Endothelial cell of umbilical vein (primary cell): ENCODE data around the gene ALG12. TPM values are rescaled to one million over a fixed set of nuclear protein-coding genes. Genes with fewer than 3 reads are reported as not detected.

Experiments used
- BruUV-seq: library from RNA; stranded (reverse); fragments of 400-500 nt; replicated peaks from 2 replicates; lab custom pipeline; 2021; lab: Mats Ljungman, UMichigan
- CTCF ChIA-PET: fragments of 300-600, 350-600 bp; sonication (Branson Sonifier 250); formaldehyde crosslinking; loops from one replicate; lab custom pipeline; 2021; ENCODE audit warnings: antibody characterized with exemption, inconsistent platforms; lab: Charles Lee
- POLR2A ChIA-PET: fragments of 300-600, 350-600 bp; sonication (Branson Sonifier 250); formaldehyde crosslinking; loops from one replicate; lab custom pipeline; 2021; ENCODE audit warnings: antibody characterized with exemption, inconsistent platforms; lab: Charles Lee
- DNase-seq: peaks from one replicate; pipeline ENCODE4 v3.0.0-alpha.2; 2011; ENCODE audit warnings: low read depth, low spot score
- FAIRE-seq: peaks from 2 replicates; lab custom pipeline; 2011; peaks lifted over from hg19 to GRCh38; lab: Jason Lieb, UNC
- H2AFZ ChIP-seq: 2 replicates; pipeline ENCODE4 v1.6.0; 2012; ENCODE audit warnings: low read depth, low read length, control low read depth, inconsistent platforms
- H3K27ac ChIP-seq: 2 replicates; pipeline ENCODE4 v1.5.1; 2011; ENCODE audit warnings: low read depth, mild to moderate bottlenecking, control low read depth, low read length, moderate library complexity; ENCODE audit not compliant: insufficient read depth
- H3K27me3 ChIP-seq, 2 experiments: 2 replicates each; pipeline versions ENCODE4 v1.6.0 to v1.6.1; 2011; ENCODE audit warnings: low read length in 2 of 2, mixed read lengths in 1 of 2; ENCODE audit not compliant: control insufficient read depth in 2 of 2, insufficient read depth in 2 of 2
- H3K36me3 ChIP-seq, 2 experiments: 2 replicates in 1 of 2; 3 replicates in 1 of 2; pipeline ENCODE4 v1.5.1; 2011; ENCODE audit warnings: low read length in 2 of 2, mild to moderate bottlenecking in 1 of 2, moderate library complexity in 1 of 2; ENCODE audit not compliant: control insufficient read depth in 2 of 2, insufficient read depth in 2 of 2; ENCODE audit errors: extremely low read depth in 1 of 2
- H3K4me1 ChIP-seq: 3 replicates; pipeline ENCODE4 v1.5.1; 2011; ENCODE audit warnings: mild to moderate bottlenecking, low read length; ENCODE audit not compliant: control insufficient read depth, insufficient read depth; ENCODE audit errors: extremely low read depth
- H3K4me2 ChIP-seq: 2 replicates; pipeline ENCODE4 v1.6.1; 2011; ENCODE audit warnings: low read length, control low read depth, mixed read lengths; ENCODE audit not compliant: insufficient read depth
- H3K4me3 ChIP-seq, 3 experiments: fragments of 200-600 bp in 1 of 3; sonication (generic), shearing (Covaris generic) in 1 of 3; replicated peaks in 1 of 3; 2 replicates each; pipeline ENCODE4 v1.5.1; 2011 to 2016; ENCODE audit warnings: control low read depth in 3 of 3, low read length in 3 of 3, mild to moderate bottlenecking in 2 of 3, inconsistent platforms in 1 of 3, low read depth in 1 of 3, moderate library complexity in 1 of 3; ENCODE audit not compliant: insufficient read depth in 1 of 3
- H3K79me2 ChIP-seq: 2 replicates; pipeline ENCODE4 v1.6.0; 2012; ENCODE audit warnings: low read length, inconsistent platforms; ENCODE audit not compliant: control insufficient read depth, insufficient read depth
- H3K9ac ChIP-seq: replicated peaks from 2 replicates; pipeline ENCODE3; 2011; ENCODE audit warnings: low read length, control low read depth; ENCODE audit not compliant: insufficient read depth; ENCODE audit errors: extremely low read depth
- H3K9me1 ChIP-seq: replicated peaks from 3 replicates; pipeline ENCODE4 v1.6.0; 2011; ENCODE audit warnings: mild to moderate bottlenecking, low read length; ENCODE audit not compliant: control insufficient read depth, insufficient read depth; ENCODE audit errors: extremely low read depth
- H3K9me3 ChIP-seq: replicated peaks from 2 replicates; pipeline ENCODE4 v1.5.1; 2012; ENCODE audit warnings: low read length, inconsistent platforms; ENCODE audit not compliant: control insufficient read depth, insufficient read depth
- H4K20me1 ChIP-seq: replicated peaks from 2 replicates; pipeline ENCODE3; 2011; ENCODE audit warnings: mild to moderate bottlenecking, low read length; ENCODE audit not compliant: control insufficient read depth, insufficient read depth; ENCODE audit errors: extremely low read depth
- FOS ChIP-seq: IDR thresholded peaks from 2 replicates; pipeline ENCODE4 v1.6.1; 2011; ENCODE audit warnings: mild to moderate bottlenecking, low read length, moderate library complexity, borderline replicate concordance; ENCODE audit not compliant: insufficient read depth
- GATA2 ChIP-seq: IDR thresholded peaks from 2 replicates; pipeline ENCODE4 v1.7.0; 2011; ENCODE audit warnings: low read depth, mild to moderate bottlenecking, moderate library complexity, mixed read lengths, low read length; ENCODE audit not compliant: insufficient read length, insufficient read depth
- JUN ChIP-seq: IDR thresholded peaks from 2 replicates; pipeline ENCODE4 v1.6.1; 2011; ENCODE audit warnings: borderline replicate concordance, low read depth; ENCODE audit not compliant: insufficient read length, insufficient read depth
- POLR2A ChIP-seq: IDR thresholded peaks from 2 replicates; pipeline ENCODE4 v1.6.1; 2012; ENCODE audit warnings: low read depth, mild to moderate bottlenecking, control low read depth, low read length
- dilution Hi-C: fragments of 300-500 bp; cut with MboI; formaldehyde crosslinking; loops from one replicate; pipeline ENCODE4 v1.15.0; 2019; ENCODE audit warnings: low sequenced_read_pairs; ENCODE audit not compliant: extremely low pct_ligation_motif_present
- intact Hi-C: fragments of 100-400 bp; cut with micrococcal nuclease; formaldehyde crosslinking; loops from one replicate; pipeline ENCODE4 v1.10.0; 2022
- polyA plus RNA-seq, 4 experiments: library from polyadenylated mRNA; depleted of rRNA in 3 of 4; stranded (reverse) in 3 of 4; unstranded in 1 of 4; fragments of >200 nt; gene quantifications; 2 replicates each; pipeline versions ENCODE4 v1.2.1 to v1.2.3, GENCODE V29; 2011 to 2012; ENCODE audit warnings: missing spikeins in 1 of 4
- total RNA-seq: library from RNA; stranded (reverse); gene quantifications from 2 replicates; pipeline ENCODE4 v1.2.3, GENCODE V29; 2021
- TF ChIP-seq, protein P1 (sequence below): IDR thresholded peaks from 2 replicates; pipeline ENCODE4 v1.6.1; 2011; ENCODE audit not compliant: insufficient read depth, insufficient read length
- TF ChIP-seq, protein P2 (sequence below), 2 donors: IDR thresholded peaks; 1 replicate in 1 of 2; 2 replicates in 1 of 2; pipeline ENCODE4 v1.5.1; 2011; ENCODE audit warnings: low read length in 2 of 2, mild to moderate bottlenecking in 2 of 2, moderate library complexity in 2 of 2, control low read depth in 1 of 2, inconsistent platforms in 1 of 2, low read depth in 1 of 2; ENCODE audit not compliant: insufficient read depth in 1 of 2; ENCODE audit errors: extremely low read depth in 1 of 2

Gene ALG12
- total and polyA plus RNA-seq, 2 donors (not counting 3 experiments of a cell fraction or from before 2014, with no cell fraction given) = 14.6 to 18.0 TPM

DNA sequence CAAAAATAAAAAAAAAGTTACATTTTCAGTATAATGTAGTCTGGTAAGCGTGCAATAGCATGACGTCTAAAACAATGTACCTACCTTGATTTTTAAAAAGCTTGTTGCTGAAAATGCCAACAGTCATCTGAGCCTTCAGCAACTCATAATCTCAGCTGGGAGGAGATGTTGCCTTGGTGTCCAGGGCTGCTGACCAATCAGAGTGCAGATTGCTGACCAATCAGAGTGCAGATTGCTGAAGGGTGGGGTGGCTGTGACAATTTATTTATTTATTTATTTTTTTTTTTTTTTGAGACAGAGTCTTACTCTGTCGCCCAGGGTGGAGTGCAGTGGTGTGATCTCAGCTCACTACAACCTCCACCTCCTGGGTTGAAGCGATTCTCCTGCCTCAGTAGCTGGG lies 46.8 kb downstream of the ALG12 start:
- POLR2A ChIA-PET = no interaction called here
- Histone ChIP-seq H3K79me2 (peaks cover 93% of the 10 kb centered on the region), H3K4me3 (no peak overlapping the region), H3K9me1 (no peaks in the 10 kb centered on the region), H3K4me1 (no peaks in the 10 kb centered on the region), H3K4me2 (no peak overlapping the region), H4K20me1 (peaks cover 6% of the 10 kb centered on the region), H3K27ac (no peak overlapping the region), H3K9ac (no peak overlapping the region), H3K36me3 (no peaks in the 10 kb centered on the region), H3K27me3 (no peaks in the 10 kb centered on the region), H3K9me3 (no peaks in the 10 kb centered on the region), H2AFZ (no peak overlapping the region)
- CTCF ChIA-PET = no interaction called here
- no TSS peak for BruUV-seq
- FAIRE-seq = no peak
- TF ChIP-seq, protein P1, sequence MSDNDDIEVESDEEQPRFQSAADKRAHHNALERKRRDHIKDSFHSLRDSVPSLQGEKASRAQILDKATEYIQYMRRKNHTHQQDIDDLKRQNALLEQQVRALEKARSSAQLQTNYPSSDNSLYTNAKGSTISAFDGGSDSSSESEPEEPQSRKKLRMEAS = no peak
- no peak for TF ChIP-seq POLR2A
- no peak for TF ChIP-seq JUN
- no peak for TF ChIP-seq GATA2
- TF ChIP-seq FOS = no peak
- TF ChIP-seq, protein P2, sequence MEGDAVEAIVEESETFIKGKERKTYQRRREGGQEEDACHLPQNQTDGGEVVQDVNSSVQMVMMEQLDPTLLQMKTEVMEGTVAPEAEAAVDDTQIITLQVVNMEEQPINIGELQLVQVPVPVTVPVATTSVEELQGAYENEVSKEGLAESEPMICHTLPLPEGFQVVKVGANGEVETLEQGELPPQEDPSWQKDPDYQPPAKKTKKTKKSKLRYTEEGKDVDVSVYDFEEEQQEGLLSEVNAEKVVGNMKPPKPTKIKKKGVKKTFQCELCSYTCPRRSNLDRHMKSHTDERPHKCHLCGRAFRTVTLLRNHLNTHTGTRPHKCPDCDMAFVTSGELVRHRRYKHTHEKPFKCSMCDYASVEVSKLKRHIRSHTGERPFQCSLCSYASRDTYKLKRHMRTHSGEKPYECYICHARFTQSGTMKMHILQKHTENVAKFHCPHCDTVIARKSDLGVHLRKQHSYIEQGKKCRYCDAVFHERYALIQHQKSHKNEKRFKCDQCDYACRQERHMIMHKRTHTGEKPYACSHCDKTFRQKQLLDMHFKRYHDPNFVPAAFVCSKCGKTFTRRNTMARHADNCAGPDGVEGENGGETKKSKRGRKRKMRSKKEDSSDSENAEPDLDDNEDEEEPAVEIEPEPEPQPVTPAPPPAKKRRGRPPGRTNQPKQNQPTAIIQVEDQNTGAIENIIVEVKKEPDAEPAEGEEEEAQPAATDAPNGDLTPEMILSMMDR (IDR thresholded peaks at IDR 0.05; ENCODE audit: extremely low read depth in 1 of 2, insufficient read depth in 1 of 2, low read depth in 1 of 2, low read length in 2 of 2) = no peak
- dilution Hi-C loops (no loop called here), intact Hi-C loops (no loop called here)
- no peak for DNase-seq
